Endothelial cell of umbilical vein (primary cell): ENCODE data around the gene ROPN1. TPM values are rescaled to one million over a fixed set of nuclear protein-coding genes. Genes with fewer than 3 reads are reported as not detected.

Source experiments
- BruUV-seq: library from RNA; stranded (reverse); fragments of 400-500 nt; replicated peaks from 2 replicates; lab custom pipeline; 2021; lab: Mats Ljungman, UMichigan
- CTCF ChIA-PET: fragments of 300-600, 350-600 bp; sonication (Branson Sonifier 250); formaldehyde crosslinking; loops from one replicate; lab custom pipeline; 2021; ENCODE audit warnings: antibody characterized with exemption, inconsistent platforms; lab: Charles Lee
- POLR2A ChIA-PET: fragments of 300-600, 350-600 bp; sonication (Branson Sonifier 250); formaldehyde crosslinking; loops from one replicate; lab custom pipeline; 2021; ENCODE audit warnings: antibody characterized with exemption, inconsistent platforms; lab: Charles Lee
- DNase-seq: peaks from one replicate; pipeline ENCODE4 v3.0.0-alpha.2; 2011; ENCODE audit warnings: low read depth, low spot score
- FAIRE-seq: peaks from 2 replicates; lab custom pipeline; 2011; peaks lifted over from hg19 to GRCh38; lab: Jason Lieb, UNC
- H2AFZ ChIP-seq: 2 replicates; pipeline ENCODE4 v1.6.0; 2012; ENCODE audit warnings: low read depth, low read length, control low read depth, inconsistent platforms
- H3K27ac ChIP-seq: 2 replicates; pipeline ENCODE4 v1.5.1; 2011; ENCODE audit warnings: low read depth, mild to moderate bottlenecking, control low read depth, low read length, moderate library complexity; ENCODE audit not compliant: insufficient read depth
- H3K27me3 ChIP-seq, 2 experiments: 2 replicates each; pipeline versions ENCODE4 v1.6.0 to v1.6.1; 2011; ENCODE audit warnings: low read length in 2 of 2, mixed read lengths in 1 of 2; ENCODE audit not compliant: control insufficient read depth in 2 of 2, insufficient read depth in 2 of 2
- H3K36me3 ChIP-seq, 2 experiments: 2 replicates in 1 of 2; 3 replicates in 1 of 2; pipeline ENCODE4 v1.5.1; 2011; ENCODE audit warnings: low read length in 2 of 2, mild to moderate bottlenecking in 1 of 2, moderate library complexity in 1 of 2; ENCODE audit not compliant: control insufficient read depth in 2 of 2, insufficient read depth in 2 of 2; ENCODE audit errors: extremely low read depth in 1 of 2
- H3K4me1 ChIP-seq: 3 replicates; pipeline ENCODE4 v1.5.1; 2011; ENCODE audit warnings: mild to moderate bottlenecking, low read length; ENCODE audit not compliant: control insufficient read depth, insufficient read depth; ENCODE audit errors: extremely low read depth
- H3K4me2 ChIP-seq: 2 replicates; pipeline ENCODE4 v1.6.1; 2011; ENCODE audit warnings: low read length, control low read depth, mixed read lengths; ENCODE audit not compliant: insufficient read depth
- H3K4me3 ChIP-seq, 3 experiments: fragments of 200-600 bp in 1 of 3; sonication (generic), shearing (Covaris generic) in 1 of 3; replicated peaks in 1 of 3; 2 replicates each; pipeline ENCODE4 v1.5.1; 2011 to 2016; ENCODE audit warnings: control low read depth in 3 of 3, low read length in 3 of 3, mild to moderate bottlenecking in 2 of 3, inconsistent platforms in 1 of 3, low read depth in 1 of 3, moderate library complexity in 1 of 3; ENCODE audit not compliant: insufficient read depth in 1 of 3
- H3K79me2 ChIP-seq: 2 replicates; pipeline ENCODE4 v1.6.0; 2012; ENCODE audit warnings: low read length, inconsistent platforms; ENCODE audit not compliant: control insufficient read depth, insufficient read depth
- H3K9ac ChIP-seq: replicated peaks from 2 replicates; pipeline ENCODE3; 2011; ENCODE audit warnings: low read length, control low read depth; ENCODE audit not compliant: insufficient read depth; ENCODE audit errors: extremely low read depth
- H3K9me1 ChIP-seq: replicated peaks from 3 replicates; pipeline ENCODE4 v1.6.0; 2011; ENCODE audit warnings: mild to moderate bottlenecking, low read length; ENCODE audit not compliant: control insufficient read depth, insufficient read depth; ENCODE audit errors: extremely low read depth
- H3K9me3 ChIP-seq: replicated peaks from 2 replicates; pipeline ENCODE4 v1.5.1; 2012; ENCODE audit warnings: low read length, inconsistent platforms; ENCODE audit not compliant: control insufficient read depth, insufficient read depth
- H4K20me1 ChIP-seq: replicated peaks from 2 replicates; pipeline ENCODE3; 2011; ENCODE audit warnings: mild to moderate bottlenecking, low read length; ENCODE audit not compliant: control insufficient read depth, insufficient read depth; ENCODE audit errors: extremely low read depth
- EZH2 ChIP-seq: IDR thresholded peaks from 2 replicates; pipeline ENCODE4 v1.6.1; 2012; ENCODE audit warnings: borderline replicate concordance, low read depth, mild to moderate bottlenecking, moderate library complexity, low read length, inconsistent platforms; ENCODE audit not compliant: severe bottlenecking
- FOS ChIP-seq: IDR thresholded peaks from 2 replicates; pipeline ENCODE4 v1.6.1; 2011; ENCODE audit warnings: mild to moderate bottlenecking, low read length, moderate library complexity, borderline replicate concordance; ENCODE audit not compliant: insufficient read depth
- GATA2 ChIP-seq: IDR thresholded peaks from 2 replicates; pipeline ENCODE4 v1.7.0; 2011; ENCODE audit warnings: low read depth, mild to moderate bottlenecking, moderate library complexity, mixed read lengths, low read length; ENCODE audit not compliant: insufficient read length, insufficient read depth
- JUN ChIP-seq: IDR thresholded peaks from 2 replicates; pipeline ENCODE4 v1.6.1; 2011; ENCODE audit warnings: borderline replicate concordance, low read depth; ENCODE audit not compliant: insufficient read length, insufficient read depth
- MYC ChIP-seq: IDR thresholded peaks from one replicate; pipeline ENCODE4 v1.6.1; 2011; ENCODE audit warnings: mild to moderate bottlenecking, low read depth, low read length
- POLR2A ChIP-seq: IDR thresholded peaks from 2 replicates; pipeline ENCODE4 v1.6.1; 2012; ENCODE audit warnings: low read depth, mild to moderate bottlenecking, control low read depth, low read length
- POLR2AphosphoS5 ChIP-seq: IDR thresholded peaks from 2 replicates; pipeline ENCODE4 v1.6.1; 2012; ENCODE audit warnings: low read depth, mild to moderate bottlenecking, control low read depth, low read length, moderate library complexity; ENCODE audit not compliant: insufficient read depth
- dilution Hi-C: fragments of 300-500 bp; cut with MboI; formaldehyde crosslinking; loops from one replicate; pipeline ENCODE4 v1.15.0; 2019; ENCODE audit warnings: low sequenced_read_pairs; ENCODE audit not compliant: extremely low pct_ligation_motif_present
- intact Hi-C: fragments of 100-400 bp; cut with micrococcal nuclease; formaldehyde crosslinking; loops from one replicate; pipeline ENCODE4 v1.10.0; 2022
- polyA plus RNA-seq, 4 experiments: library from polyadenylated mRNA; depleted of rRNA in 3 of 4; stranded (reverse) in 3 of 4; unstranded in 1 of 4; fragments of >200 nt; gene quantifications; 2 replicates each; pipeline versions ENCODE4 v1.2.1 to v1.2.3, GENCODE V29; 2011 to 2012; ENCODE audit warnings: missing spikeins in 1 of 4
- total RNA-seq: library from RNA; stranded (reverse); gene quantifications from 2 replicates; pipeline ENCODE4 v1.2.3, GENCODE V29; 2021
- TF ChIP-seq, protein P1 (sequence below): IDR thresholded peaks from 2 replicates; pipeline ENCODE4 v1.6.1; 2011; ENCODE audit not compliant: insufficient read depth, insufficient read length
- TF ChIP-seq, protein P2 (sequence below), 2 donors: IDR thresholded peaks; 1 replicate in 1 of 2; 2 replicates in 1 of 2; pipeline ENCODE4 v1.5.1; 2011; ENCODE audit warnings: low read length in 2 of 2, mild to moderate bottlenecking in 2 of 2, moderate library complexity in 2 of 2, control low read depth in 1 of 2, inconsistent platforms in 1 of 2, low read depth in 1 of 2; ENCODE audit not compliant: insufficient read depth in 1 of 2; ENCODE audit errors: extremely low read depth in 1 of 2

Gene ROPN1
- total and polyA plus RNA-seq, 2 donors (not counting 3 experiments of a cell fraction or from before 2014, with no cell fraction given): not detected

DNA sequence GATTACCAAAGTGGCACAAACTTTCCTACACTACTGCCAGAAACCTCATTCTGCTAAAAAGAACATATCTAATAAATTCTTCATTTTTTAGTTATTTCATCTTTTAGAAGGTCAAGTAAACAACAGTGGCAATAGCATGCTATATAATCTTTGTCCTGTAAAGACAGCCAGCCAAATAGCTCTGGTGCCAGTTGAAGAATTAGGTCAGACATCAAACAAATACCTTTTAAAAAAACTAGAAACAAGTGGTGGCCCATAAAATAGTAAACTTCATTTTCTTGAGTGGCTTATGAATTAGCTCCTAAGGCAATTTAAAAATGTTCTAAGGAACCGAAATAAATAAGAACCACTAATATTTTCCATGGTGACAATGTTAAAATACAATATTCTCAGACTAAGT is 50.4 kb downstream of the ROPN1 start:
- intact Hi-C loops: no loop called here
- dilution Hi-C loops: no loop called here
- Histone ChIP-seq H3K79me2 (no peaks in the 10 kb centered on the region), H3K27me3 (no peaks in the 10 kb centered on the region), H3K9me3 (no peaks in the 10 kb centered on the region), H3K9ac (no peak overlapping the region), H4K20me1 (no peaks in the 10 kb centered on the region), H3K27ac (no peak overlapping the region), H3K4me3 (no peak overlapping the region), H3K36me3 (peaks cover 4 to 7% of the 10 kb centered on the region in 2 experiments), H2AFZ (no peak overlapping the region), H3K9me1 (no peaks in the 10 kb centered on the region), H3K4me1 (no peaks in the 10 kb centered on the region), H3K4me2 (no peak overlapping the region)
- BruUV-seq: no TSS peak
- FAIRE-seq (no peak), DNase-seq (no peak)
- CTCF ChIA-PET: interaction anchor here (0.7 to 2.5 kb wide), 11 partner anchors 11 to 295 kb away, joined by 3 to 12 read pairs (median 4); partner anchors contain the start of gene CCDC14
- POLR2A ChIA-PET: no interaction called here
- TF ChIP-seq POLR2AphosphoS5 (no peak), MYC (no peak), POLR2A (no peak), GATA2 (no peak), FOS (no peak), JUN (no peak), EZH2 (no peak)
- TF ChIP-seq, protein P1, sequence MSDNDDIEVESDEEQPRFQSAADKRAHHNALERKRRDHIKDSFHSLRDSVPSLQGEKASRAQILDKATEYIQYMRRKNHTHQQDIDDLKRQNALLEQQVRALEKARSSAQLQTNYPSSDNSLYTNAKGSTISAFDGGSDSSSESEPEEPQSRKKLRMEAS: no peak
- TF ChIP-seq, protein P2, sequence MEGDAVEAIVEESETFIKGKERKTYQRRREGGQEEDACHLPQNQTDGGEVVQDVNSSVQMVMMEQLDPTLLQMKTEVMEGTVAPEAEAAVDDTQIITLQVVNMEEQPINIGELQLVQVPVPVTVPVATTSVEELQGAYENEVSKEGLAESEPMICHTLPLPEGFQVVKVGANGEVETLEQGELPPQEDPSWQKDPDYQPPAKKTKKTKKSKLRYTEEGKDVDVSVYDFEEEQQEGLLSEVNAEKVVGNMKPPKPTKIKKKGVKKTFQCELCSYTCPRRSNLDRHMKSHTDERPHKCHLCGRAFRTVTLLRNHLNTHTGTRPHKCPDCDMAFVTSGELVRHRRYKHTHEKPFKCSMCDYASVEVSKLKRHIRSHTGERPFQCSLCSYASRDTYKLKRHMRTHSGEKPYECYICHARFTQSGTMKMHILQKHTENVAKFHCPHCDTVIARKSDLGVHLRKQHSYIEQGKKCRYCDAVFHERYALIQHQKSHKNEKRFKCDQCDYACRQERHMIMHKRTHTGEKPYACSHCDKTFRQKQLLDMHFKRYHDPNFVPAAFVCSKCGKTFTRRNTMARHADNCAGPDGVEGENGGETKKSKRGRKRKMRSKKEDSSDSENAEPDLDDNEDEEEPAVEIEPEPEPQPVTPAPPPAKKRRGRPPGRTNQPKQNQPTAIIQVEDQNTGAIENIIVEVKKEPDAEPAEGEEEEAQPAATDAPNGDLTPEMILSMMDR (IDR thresholded peaks at IDR 0.05; ENCODE audit: extremely low read depth in 1 of 2, insufficient read depth in 1 of 2, low read depth in 1 of 2, low read length in 2 of 2): no peak
